Measurements from ENCODE around the gene GID8.

The GID8 gene

DNA sequence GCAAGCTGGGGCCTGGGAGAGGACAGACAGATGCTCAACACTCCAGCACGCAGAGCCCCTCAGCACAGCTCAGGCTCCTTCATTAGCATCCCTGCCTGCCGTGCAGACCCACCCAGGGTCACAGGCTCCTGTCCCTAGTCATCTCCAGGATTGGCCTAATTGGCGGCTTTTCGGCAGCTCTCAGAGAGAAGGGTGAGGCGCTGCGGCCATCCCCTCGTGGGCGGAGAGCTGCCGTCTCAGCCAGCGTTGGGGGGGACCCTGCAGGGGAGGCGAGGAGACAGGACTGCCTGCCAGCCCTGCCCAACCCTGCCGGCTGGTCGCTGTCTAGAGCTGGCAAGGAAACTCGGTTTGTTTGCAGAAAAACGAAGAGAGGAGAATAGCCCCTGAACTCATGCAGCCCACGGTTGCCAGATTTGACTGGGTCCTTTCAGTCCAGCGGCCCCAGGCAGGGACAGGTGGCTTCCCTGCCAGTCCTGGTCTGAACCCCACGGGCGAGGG lies 42.0 kb downstream of the GID8 start:
- in situ Hi-C loops (cut with HindIII; ENCODE audit: low sequenced_read_pairs) = no loop called here

DNA sequence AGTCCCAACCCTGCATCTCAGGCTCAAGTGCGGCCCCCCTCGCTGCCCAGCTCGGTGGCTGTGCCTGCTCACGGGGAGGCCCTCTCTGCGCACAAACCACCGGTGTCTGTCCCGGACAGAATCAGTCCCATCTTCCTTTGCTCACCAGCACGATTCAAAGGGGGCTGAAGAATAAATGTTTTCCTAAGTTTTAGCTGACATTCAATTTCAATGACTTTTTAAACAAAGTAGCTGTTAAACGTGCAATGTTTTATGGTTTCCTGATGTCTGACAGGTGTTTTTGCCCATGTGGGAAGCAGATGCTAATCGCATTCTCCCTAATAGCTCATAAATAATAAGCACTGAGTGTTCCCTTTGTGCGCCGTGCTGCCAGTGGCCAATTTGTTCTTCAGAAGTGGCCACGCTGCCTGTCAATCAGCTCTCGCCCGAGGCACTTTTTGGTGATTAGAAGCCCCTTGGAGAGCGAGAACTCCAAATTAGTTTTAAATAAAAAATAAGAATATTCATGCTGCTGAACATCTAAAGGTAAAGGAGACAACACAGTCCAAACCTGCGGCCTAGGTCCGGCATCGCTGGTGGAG lies 42.5 kb downstream of the GID8 start:
- in situ Hi-C loops (cut with HindIII; ENCODE audit: low sequenced_read_pairs) = no loop called here

DNA sequence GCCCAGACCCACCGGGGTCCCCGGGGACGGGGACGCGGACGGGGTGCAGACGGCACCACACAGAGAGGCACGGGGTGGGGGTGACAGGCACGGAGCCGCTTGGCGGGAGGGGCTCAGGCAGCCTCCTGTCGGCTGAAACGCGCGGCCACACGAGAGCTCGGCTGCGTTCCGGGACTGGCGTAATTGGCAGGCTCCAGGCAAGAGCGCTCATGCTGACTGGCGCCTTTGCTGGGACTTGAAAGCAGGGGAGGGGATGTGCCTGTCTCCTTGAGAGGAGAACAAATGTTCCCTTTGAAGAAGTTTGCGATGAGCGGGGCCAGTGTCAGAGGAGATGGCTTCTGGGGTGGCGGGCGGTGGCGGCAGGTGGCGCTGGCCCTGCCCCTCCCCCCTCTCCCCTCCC lies 43.0 kb downstream of the GID8 start:
- in situ Hi-C loops (cut with HindIII; ENCODE audit: low sequenced_read_pairs) = no loop called here

DNA sequence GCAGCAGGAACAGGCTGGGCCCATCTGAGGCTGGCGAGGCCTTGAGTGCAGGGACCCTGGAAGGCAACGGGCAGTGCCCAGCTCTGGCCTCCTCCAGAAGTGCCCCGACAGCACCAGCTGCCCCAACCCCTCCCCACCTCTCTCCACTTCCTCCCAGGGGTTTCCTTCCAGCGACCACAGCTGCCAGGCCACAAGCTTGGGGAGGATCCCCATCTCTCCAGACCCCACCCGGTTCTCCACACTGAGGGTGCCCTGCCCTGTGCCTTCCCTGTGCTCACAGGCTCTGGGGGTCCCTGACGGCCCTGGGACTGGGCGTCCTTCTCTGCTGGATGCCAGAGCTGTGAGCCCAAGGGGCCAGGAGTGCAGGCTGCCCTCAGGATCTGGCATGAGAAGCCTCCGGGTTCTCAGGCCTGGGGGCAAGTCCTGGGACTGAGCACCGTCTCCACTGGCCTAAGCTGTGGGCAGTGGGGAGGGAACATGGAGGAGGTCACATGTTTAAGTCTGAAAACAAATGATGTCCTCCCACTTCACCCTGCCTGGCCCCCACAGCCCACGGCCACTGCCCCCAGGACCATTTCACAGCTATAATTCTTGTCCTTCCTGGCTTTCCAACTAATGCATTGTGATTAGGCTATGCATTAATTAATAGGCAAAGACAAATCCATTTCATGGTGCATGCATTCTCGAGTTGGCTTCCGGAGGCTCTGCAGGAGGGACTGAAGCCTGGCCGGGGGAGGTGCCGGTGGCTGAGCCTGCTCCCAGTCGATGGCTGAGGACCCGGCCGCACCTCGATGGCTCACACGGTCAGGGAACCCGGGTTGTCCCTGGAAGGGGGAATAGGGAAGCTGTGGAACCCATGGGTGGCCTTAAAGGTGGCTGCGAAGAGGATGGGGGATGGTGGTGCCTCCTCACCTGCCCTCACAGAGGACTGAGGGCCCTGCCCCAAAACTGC lies 44.5 kb downstream of the GID8 start:
- in situ Hi-C loops (cut with HindIII; ENCODE audit: low sequenced_read_pairs) = no loop called here

DNA sequence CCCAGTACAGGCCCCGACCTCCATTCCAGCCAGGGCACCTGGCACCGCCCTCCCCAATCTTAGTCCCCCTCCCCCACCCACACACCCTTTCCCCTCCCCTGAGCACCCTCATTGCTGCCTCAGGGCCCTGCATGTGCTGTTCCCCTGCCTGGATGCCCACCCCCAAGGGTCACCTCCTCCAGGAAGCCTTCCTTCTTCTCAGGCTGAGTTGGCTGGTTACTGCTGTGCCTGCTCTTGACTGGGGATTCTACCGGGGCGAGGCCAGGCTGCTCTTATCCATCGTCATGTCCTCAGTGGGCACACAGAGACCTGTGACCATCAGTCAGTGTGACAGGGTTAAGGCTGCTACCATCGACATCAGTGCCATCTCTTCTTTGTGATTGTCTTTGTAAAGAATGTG lies 45.3 kb downstream of the GID8 start:
- in situ Hi-C loops (cut with HindIII; ENCODE audit: low sequenced_read_pairs) = no loop called here

DNA sequence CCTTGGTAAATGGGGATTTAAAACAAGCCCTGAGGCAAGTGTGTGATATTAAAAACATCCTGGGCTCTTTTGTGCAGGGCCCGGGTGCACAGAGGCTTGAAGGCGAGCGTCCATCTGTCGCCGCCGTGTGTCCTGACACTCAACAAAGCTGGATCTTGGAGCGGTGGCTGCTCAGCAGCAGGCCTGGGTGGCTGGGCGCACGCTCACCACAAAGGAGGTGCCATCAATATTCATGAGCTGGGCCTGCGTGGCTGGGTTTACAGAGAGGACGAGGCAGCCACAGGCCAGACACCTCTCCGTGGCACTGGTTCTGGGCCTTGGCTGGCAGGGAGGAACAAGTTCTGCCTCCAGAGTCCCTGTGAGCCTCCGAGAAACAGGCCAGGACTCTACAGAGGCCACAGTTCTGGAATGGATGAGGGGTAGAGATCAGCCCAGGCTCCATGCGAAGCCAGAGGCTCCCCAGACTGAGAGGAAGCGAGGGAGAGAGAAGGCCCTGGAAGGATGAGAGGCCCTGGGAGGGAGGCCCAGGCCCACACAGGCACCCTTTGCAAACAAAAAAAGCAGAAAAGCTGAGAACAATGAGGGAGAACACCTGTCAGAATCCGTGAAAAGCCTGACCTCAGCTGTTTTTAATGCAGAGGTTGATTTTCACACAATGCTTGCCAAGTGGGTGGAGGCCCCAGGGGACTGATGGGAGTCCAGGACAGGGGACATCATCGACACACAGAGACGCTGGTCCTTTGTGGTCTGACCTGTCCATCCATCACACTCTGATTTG lies 46.9 kb downstream of the GID8 start:
- in situ Hi-C loops (cut with HindIII; ENCODE audit: low sequenced_read_pairs) = no loop called here

DNA sequence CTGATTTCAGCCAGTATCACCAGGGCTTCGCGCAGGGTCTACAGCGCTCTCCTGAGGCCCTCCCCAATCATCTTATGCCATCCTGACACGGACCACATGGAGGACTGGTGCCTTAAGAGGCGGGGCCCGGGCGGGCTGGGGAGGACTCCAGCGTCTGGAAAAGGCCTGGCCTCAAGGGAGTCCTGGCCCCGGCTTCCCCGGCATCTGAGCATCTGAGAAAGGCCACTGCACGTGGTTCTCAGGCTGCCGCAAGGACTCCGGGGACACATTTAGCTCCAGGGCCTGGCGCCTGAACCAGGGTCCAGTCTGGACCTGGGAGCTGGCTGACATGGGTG lies 47.5 kb downstream of the GID8 start:
- in situ Hi-C loops (cut with HindIII; ENCODE audit: low sequenced_read_pairs) = no loop called here

DNA sequence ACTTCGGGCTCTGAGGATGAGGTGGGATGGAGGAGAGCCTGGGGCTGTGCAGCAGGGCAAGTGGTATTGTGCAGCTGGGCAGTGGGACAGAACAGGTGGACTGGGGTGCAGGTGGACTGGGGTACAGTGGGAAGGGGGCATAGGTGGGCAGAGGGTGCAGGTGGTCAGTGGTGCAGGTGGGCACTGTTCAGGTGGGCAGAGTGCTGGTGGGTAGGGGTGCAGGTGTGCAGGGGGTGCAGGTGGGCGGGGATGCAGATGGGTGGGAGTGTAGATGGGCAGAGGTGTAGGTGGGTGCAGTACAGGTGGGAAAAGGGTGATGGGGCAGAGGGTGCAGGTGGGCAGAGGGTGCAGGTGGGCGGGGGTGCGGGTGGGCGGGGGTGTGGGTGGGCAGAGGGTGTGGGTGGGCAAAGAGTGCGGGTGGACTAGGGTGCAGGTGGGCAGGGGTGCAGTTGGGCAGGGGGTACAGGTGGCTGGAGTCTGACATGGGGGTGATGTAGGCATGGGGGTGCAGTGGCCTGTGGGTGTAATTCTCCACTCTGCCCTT lies 48.4 kb downstream of the GID8 start:
- in situ Hi-C loops (cut with HindIII; ENCODE audit: low sequenced_read_pairs) = no loop called here

DNA sequence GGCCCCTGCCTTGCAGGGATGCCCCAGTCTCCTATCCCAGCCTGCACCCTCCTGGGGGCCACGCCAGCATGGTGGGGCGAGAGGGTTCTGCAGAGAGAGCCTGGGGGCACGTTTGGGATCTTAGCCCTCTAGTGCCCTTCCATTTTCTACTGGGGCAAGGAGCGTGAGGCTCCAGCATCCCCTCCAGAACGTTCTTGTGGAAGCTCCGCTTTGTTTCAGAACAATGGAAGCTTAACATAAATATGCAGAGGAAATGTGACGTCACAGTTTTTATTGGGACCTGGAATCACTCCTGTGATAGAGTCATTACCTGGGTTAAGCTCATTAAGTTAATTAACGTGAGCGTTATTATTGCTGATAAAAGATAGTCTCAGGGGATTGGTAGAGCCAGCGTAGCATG lies 49.2 kb downstream of the GID8 start:
- in situ Hi-C loops (cut with HindIII; ENCODE audit: low sequenced_read_pairs) = no loop called here

DNA sequence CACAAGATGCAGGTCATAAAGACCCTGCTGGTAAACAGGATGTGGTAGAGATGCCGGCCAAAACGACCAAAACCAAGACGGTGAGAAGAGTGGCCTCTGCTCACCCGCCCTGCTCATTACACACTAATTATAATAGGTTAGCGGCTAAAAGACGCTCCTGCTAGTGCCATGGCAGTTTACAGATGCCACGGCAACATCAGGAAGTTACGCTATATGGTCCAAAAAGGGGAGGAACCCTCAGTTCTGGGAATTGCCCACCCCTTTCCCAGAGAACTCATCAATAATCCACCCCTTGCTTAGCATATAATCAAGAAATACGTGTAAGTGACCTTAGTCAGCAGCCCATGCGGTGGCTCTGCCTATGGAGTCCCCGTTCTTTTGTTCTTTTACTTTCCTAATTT lies 51.3 kb downstream of the GID8 start:
- in situ Hi-C loops (cut with HindIII; ENCODE audit: low sequenced_read_pairs) = no loop called here

DNA sequence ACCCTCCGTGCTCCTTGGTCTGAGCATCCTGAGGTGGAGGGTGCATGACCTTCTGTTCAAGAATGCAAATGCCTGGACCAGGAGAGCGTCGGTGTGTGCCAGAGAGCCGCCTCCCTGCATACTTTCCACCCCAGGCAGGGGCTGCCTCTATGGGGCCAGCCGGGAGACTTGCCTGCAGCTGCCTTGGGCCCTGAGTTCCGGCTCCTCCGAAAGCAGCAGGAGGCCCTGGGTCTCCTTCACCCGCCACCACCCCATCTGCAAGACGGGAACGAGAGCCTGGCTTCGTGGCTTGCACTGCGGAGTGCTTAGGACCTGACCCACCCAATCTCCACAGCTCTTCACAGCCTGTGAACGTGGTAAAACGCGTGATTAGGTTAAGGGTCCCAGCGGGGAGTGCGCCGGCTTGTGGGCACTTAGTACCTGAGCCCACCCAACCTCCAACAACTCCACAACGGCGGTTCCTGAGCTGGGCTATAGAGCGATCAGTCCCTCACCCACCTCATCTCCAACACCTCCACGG lies 52.4 kb downstream of the GID8 start:
- in situ Hi-C loops (cut with HindIII; ENCODE audit: low sequenced_read_pairs) = no loop called here

DNA sequence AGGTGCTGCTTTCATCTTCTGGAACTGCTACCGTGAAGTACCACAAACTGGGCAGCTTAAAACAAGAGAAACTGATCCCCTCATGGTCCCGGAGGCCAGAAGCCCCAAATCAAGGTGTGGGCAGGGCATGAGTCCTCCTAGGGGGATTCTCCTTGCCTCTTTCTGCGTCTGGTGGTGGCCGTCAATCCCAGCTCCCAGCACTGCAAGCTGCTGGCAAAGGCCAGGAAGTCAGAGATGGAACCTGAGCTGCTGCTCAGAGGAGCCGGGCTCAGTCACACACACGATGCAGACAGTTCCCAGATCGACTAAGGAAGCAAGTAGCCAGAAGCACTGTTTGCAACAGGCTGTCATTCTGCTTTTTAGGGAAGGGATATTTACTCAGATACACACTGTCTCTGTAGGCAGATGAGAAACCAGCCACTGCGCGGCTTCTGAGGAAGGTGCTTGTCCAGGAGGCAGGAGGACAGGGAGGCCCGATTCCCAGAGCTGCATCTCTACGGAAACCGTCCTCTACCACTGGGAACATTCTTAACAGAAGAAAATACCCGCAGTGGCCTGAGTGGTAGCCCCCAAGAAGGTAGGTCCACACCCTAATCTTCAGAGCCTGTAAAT lies 53.4 kb downstream of the GID8 start:
- in situ Hi-C loops (cut with HindIII; ENCODE audit: low sequenced_read_pairs) = no loop called here

DNA sequence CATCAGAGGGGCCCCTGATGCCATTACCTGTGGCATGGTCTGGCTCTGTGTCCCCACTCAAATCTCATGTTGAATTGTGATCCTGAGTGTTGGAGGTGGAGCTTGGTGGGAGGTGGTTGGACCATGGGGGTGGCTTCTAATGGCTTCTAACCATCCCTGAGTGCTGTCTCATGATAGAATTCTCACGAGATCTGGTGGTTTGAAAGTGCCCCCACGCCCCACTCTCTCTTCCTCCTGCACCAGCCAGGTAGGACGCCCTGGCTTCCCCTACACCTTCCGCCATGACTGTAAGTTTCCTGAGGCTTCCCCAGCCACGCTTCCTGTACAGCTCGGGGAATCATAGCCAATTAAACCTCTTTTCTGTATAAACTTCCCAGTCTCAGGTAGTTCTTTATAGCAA lies 53.9 kb downstream of the GID8 start:
- in situ Hi-C loops (cut with HindIII; ENCODE audit: low sequenced_read_pairs) = no loop called here

DNA sequence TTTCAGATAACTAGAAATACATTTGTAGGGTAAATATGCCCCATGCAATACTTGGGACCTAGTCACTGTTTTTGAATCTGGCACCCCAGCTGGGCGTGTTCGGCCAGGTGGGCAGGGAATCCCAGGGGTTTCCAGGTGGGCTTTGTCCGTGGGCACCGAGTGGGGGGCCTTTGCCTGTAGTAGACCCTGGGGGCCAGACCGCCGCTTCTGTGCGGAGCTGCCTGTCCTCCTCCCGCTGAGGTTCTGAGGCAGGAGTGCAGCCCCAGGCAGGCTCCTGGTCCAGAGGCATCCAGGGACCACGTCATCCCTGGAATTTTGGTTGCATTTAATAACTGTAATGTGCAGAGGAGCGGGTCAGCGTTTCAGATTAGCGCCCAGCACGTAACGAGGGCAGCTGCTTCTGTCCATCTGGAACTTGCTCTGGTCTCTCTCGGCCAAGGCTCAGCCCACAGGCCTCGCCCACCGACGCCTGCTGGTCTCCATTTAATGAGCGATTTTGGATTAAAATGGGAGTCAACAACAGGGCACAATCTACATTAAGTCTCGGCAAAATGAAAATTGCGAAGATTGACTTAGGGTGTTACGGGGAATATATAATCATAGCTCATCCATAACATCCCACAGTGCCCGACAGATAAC lies 56.0 kb downstream of the GID8 start:
- in situ Hi-C loops (cut with HindIII; ENCODE audit: low sequenced_read_pairs) = no loop called here

DNA sequence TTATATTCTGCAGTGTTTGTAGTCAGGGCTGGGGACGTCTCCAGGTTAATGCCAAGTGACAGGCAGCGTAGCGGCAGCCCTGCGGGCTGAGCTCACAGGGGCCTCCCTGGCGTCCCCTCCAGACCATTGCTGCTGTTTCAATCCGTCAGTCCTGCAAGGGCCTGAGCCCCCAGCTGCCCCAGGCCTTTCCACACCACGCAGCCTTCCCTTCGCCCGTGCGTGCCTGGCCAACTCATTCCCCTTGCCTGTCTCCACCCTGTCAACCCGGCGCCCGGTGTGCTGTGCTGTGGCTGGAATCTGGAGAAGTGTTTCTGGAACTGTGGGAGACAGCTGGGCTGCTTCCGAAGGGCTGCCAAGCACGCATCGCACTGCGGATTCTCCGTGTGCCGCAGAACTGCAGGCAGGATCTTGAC lies 56.9 kb downstream of the GID8 start:
- in situ Hi-C loops (cut with HindIII; ENCODE audit: low sequenced_read_pairs) = no loop called here

DNA sequence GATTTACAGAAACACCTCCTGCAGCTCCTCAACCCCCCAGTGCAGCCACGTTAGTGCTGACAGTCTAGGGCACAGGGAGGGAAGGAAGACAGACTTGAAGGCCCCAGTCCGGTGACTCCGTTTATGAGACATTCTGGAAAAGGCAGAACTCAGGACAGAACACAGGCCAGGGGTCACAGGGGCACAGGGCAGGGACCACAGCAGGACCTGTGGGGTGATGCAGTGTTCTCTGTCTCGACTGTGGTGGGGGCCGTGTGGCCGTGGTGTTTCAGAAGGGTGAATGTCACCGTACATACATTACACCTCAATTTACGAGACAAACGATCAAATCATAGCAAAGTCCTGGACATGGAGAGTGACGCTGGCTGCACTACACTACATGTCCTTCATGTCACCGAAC lies 57.5 kb downstream of the GID8 start:
- in situ Hi-C loops (cut with HindIII; ENCODE audit: low sequenced_read_pairs) = no loop called here

DNA sequence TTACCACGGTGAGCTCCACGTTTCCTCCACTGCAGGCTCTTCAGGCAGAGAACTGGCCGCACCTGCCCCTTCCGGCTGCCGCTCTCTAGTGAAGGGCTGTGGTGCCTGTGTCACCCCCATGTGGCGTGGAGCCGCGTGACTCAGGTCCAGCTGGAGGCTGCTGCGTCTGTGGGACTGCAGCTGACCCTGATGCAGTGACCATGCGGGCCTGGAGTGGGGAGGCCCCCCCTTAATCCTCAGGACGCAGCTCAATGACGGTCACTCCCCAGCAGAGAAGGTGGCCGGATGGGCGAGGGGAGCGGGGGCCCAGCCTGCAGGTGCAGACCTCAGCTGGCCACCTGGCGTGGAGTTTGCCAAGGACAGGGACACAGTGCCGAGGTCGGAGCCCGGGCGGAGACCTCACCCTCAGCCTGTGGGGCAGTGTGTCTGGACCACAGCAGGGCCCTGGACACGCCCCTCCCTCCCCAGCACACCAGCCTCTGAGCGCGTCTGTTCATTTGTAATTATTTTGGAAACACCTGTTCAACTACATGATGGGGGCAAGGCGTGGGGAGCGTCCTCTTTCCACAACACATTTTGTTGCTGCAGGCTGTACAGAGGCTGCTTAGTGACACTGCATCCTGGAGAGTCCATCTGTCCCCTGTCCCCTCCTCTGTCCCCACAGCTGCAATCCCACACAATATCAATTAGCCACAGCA lies 58.1 kb downstream of the GID8 start:
- in situ Hi-C loops (cut with HindIII; ENCODE audit: low sequenced_read_pairs) = no loop called here

DNA sequence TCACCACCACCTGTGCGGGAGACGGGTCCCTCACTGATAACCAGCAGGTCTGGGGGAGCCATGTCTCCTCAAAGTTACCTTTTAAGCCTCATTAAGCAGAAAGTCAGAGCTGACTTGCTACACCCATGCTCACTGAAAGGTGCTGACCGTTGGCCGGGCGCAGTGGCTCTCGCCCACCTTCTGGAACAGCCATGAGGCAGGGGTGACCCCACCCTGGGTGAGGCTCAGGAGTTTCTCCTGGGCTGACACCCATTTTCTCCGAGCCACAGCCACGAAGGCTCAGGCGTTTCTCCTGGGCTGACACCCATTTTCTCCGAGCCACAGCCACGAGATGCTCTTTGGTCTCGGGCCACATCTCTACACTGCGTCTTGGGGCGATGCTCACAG lies 58.6 kb downstream of the GID8 start:
- in situ Hi-C loops (cut with HindIII; ENCODE audit: low sequenced_read_pairs) = no loop called here

DNA sequence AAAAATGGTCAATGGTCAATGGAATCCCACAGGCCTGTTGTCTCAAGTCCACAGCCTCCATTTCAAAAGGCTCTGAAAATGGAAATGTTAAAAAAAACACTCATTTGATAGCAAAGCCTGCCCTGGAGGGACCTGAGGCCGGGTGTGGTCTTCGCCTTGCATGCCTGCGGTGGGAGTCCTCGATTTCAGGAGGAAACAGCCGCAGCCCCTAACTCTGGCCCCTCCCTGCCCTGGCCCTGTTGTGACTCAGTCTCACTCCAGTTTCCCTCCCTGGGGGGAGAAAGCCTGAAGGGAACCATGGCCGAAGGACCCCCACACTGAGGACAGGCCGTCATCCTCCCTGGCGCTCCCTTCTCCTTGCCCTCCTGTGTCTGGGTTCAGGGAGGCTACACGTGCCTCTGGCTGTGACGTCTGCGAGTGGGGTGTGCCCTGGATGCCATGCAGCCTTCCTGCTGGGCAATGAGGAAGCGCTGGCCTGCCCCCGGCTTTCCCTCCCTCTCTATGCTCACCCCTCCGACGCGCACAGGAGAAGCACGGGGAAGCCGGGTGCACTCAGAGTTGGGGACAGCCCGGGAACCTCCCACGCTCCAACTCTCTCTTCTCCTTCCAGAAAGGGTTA lies 59.6 kb downstream of the GID8 start:
- in situ Hi-C loops (cut with HindIII; ENCODE audit: low sequenced_read_pairs) = no loop called here
